GM12878 (cell line): ENCODE results near the gene MORN2. TPM values are rescaled to one million over a fixed set of nuclear protein-coding genes. Genes with fewer than 3 reads are reported as not detected.

Experiments used
- ATAC-seq: fragments of 200-7000 bp; cut with Tn5 transposase; 3 replicates; pipeline ENCODE4 v1.9.1; 2020; ENCODE audit warnings: mild to moderate bottlenecking, moderate library complexity
- BruUV-seq: library from RNA; stranded (reverse); fragments of 400-500 nt; replicated peaks from 2 replicates; lab custom pipeline; 2021; lab: Mats Ljungman, UMichigan
- CTCF ChIA-PET: fragments of 300-600 bp; sonication (Branson Sonifier 250); formaldehyde crosslinking; extraction: SDS; loops from one replicate; lab custom pipeline; 2021; ENCODE audit warnings: inconsistent platforms; lab: Yijun Ruan, JAX
- POLR2A ChIA-PET: fragments of 350-600 bp; formaldehyde crosslinking; extraction: SDS; loops from one replicate; lab custom pipeline; 2021; ENCODE audit warnings: inconsistent platforms; lab: Charles Lee
- RAD21 ChIA-PET: fragments of 300-600 bp; sonication (Branson Sonifier 250); formaldehyde crosslinking; loops from one replicate; lab custom pipeline; 2023; ENCODE audit warnings: antibody characterized with exemption; ENCODE audit not compliant: unreplicated experiment; lab: Charles Lee
- SMC1A ChIA-PET: fragments of 300-600 bp; sonication (Branson Sonifier 250); formaldehyde crosslinking; loops from one replicate; lab custom pipeline; 2023; ENCODE audit not compliant: unreplicated experiment, uncharacterized antibody; lab: Charles Lee
- DNase-seq: peaks from one replicate; pipeline ENCODE4 v3.0.0-alpha.2; 2011; ENCODE audit warnings: low read depth, low spot score
- FAIRE-seq: peaks from 3 replicates; lab custom pipeline; 2011; peaks lifted over from hg19 to GRCh38; lab: Jason Lieb, UNC
- H2AFZ ChIP-seq: 2 replicates; pipeline ENCODE4 v1.6.0; 2011; ENCODE audit warnings: low read depth, low read length, control low read depth; ENCODE audit not compliant: control insufficient read depth
- H3K27ac ChIP-seq: 2 replicates; pipeline ENCODE4 v1.5.1; 2011; ENCODE audit warnings: control low read depth; ENCODE audit not compliant: control insufficient read depth, insufficient read depth
- H3K27me3 ChIP-seq, 2 experiments: replicated peaks in 1 of 2; 2 replicates each; pipeline versions ENCODE4 v1.6.0 to v1.6.1; 2011; ENCODE audit warnings: low read length in 1 of 2; ENCODE audit not compliant: control insufficient read depth in 2 of 2, insufficient read depth in 2 of 2
- H3K36me3 ChIP-seq, 2 experiments: 2 replicates each; pipeline ENCODE4 v1.5.1; 2011; ENCODE audit warnings: low read length in 1 of 2; ENCODE audit not compliant: control insufficient read depth in 2 of 2, insufficient read depth in 2 of 2
- H3K4me1 ChIP-seq: 2 replicates; pipeline ENCODE4 v1.6.1; 2011; ENCODE audit warnings: mild to moderate bottlenecking, low read length, moderate library complexity, mixed read lengths; ENCODE audit not compliant: control insufficient read depth, insufficient read depth
- H3K4me2 ChIP-seq: 2 replicates; pipeline ENCODE4 v1.6.0; 2011; ENCODE audit warnings: control low read depth; ENCODE audit not compliant: control insufficient read depth, insufficient read depth
- H3K4me3 ChIP-seq: fragments of 200-600 bp; sonication (generic); 2 replicates; pipeline ENCODE4 v1.5.1; 2016
- H3K79me2 ChIP-seq: 2 replicates; pipeline ENCODE4 v1.6.0; 2011; ENCODE audit warnings: low read length; ENCODE audit not compliant: control insufficient read depth, insufficient read depth
- H3K9ac ChIP-seq: 2 replicates; pipeline ENCODE4 v1.8.0; 2011; ENCODE audit warnings: low read length, control low read depth, mixed read lengths; ENCODE audit not compliant: control insufficient read depth, insufficient read depth
- H3K9me3 ChIP-seq: replicated peaks from 3 replicates; pipeline ENCODE4 v1.5.1; 2011; ENCODE audit warnings: mild to moderate bottlenecking, low read length; ENCODE audit not compliant: control insufficient read depth, insufficient read depth
- H4K20me1 ChIP-seq: 2 replicates; pipeline ENCODE4 v1.6.0; 2011; ENCODE audit not compliant: control insufficient read depth, insufficient read depth
- MEF2B ChIP-seq: fragments of 450-650 bp; IDR thresholded peaks from 2 replicates; pipeline ENCODE4 v1.6.1; 2018; ENCODE audit warnings: mild to moderate bottlenecking, moderate library complexity; ENCODE audit not compliant: partially characterized antibody, poor library complexity, severe bottlenecking
- WRNIP1 ChIP-seq: IDR thresholded peaks from 2 replicates; pipeline ENCODE4 v1.6.1; 2011; ENCODE audit warnings: low read depth, low read length, improper control_type of control experiment, borderline replicate concordance
- ZNF217 ChIP-seq: fragments of 450-650 bp; IDR thresholded peaks from 2 replicates; pipeline ENCODE4 v1.6.1; 2017; ENCODE audit warnings: antibody characterized with exemption, mild to moderate bottlenecking
- WGBS: methylation state at CpG from one replicate; pipeline ENCODE4 v1.1.6; 2016; ENCODE audit warnings: low lambda C conversion rate; ENCODE audit not compliant: insufficient replicate concordance, insufficient coverage; ENCODE audit errors: missing lambda C conversion rate; 5-methylcytosine and 5-hydroxymethylcytosine counted together
- in situ Hi-C: fragments of 300-500 bp; cut with MboI; formaldehyde crosslinking; loops from 9 replicates; pipeline ENCODE4 v1.14.3; 2018; ENCODE audit warnings: mixed read lengths
- intact Hi-C: fragments of 100-400 bp; cut with micrococcal nuclease; formaldehyde crosslinking; loops from one replicate; pipeline ENCODE4 v1.14.2; 2022; ENCODE audit not compliant: unreplicated experiment
- polyA plus RNA-seq, 11 experiments: library from polyadenylated mRNA; depleted of rRNA in 4 of 11; unstranded in 6 of 11; stranded (reverse) in 5 of 11; fragments of >200 nt; fragmentation: Nextera tagmentation in 4 of 11; fragmentation: Illumina TruSeq in 1 of 11; extraction: Ambion mirVana in 4 of 11; extraction: Trizol in 1 of 11; gene quantifications; 1 replicate in 1 of 11; 2 replicates in 10 of 11; pipeline versions ENCODE4 v1.2.1 to v1.2.3, GENCODE V29; 2011 to 2016; ENCODE audit warnings: inconsistent platforms in 2 of 11, missing spikeins in 2 of 11, low read depth in 1 of 11
- total RNA-seq, 4 experiments: library from RNA; depleted of rRNA in 3 of 4; stranded (reverse); fragments of >200 nt in 3 of 4; fragmentation: Illumina TruSeq in 1 of 4; extraction: Trizol in 1 of 4; gene quantifications; 2 replicates each; pipeline versions ENCODE4 v1.2.1 to v1.2.3, GENCODE V29; 2013 to 2021
- TF ChIP-seq, protein P1 (sequence below): fragments of 150-350 bp; IDR thresholded peaks from 2 replicates; pipeline ENCODE4 v1.6.1; 2016; ENCODE audit warnings: low read depth, low read length

Gene MORN2
- total and polyA plus RNA-seq, 10 of the 15 experiments (the other 5 are each of a cell fraction or from before 2014, with no cell fraction given) = 2.3 to 26.9 (median 8.0) TPM

DNA sequence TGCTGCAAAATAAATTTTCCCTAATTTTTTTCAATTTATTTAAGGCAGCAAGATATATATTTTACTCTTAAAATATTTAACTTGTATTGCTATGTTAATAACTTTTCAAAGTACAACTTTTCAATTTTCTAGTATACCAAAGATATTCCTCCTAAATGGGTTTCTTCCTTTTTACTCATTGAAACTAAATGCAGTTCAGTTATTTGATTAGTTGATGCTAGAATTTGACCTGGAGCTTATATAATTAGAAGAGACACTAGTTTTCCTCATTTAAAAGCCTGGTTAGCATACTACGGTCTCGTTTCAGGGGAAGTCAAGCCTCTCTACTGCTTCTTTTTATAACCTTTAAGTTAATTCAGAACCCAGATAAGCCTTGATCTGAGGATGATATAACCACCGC, 13.8 kb downstream of the MORN2 start, which contains the start of gene ARHGEF33:
ARHGEF33 (plus strand) TSS at position 301 of the 400 bp plus-strand sequence. CDS start 29,573 bp downstream, outside the sequence.
- ChIA-PET RAD21 (no interaction called here), SMC1A (no interaction called here), POLR2A (interaction anchor here (0.6 kb wide), 1 partner anchor 222 kb away, joined by 7 read pairs; no protein-coding TSS in a partner anchor), CTCF (no interaction called here)
- Histone ChIP-seq H3K4me3 (no peak within 1 kb of the TSS), H3K27ac (no peak within 1 kb of the TSS), H3K36me3 (no peaks in the 10 kb centered on the region), H3K79me2 (no peaks in the 10 kb centered on the region), H3K27me3 (no peaks in the 10 kb centered on the region), H3K9me3 (no peaks in the 10 kb centered on the region), H3K4me2 (no peak within 1 kb of the TSS), H4K20me1 (no peaks in the 10 kb centered on the region), H3K9ac (no peak within 1 kb of the TSS), H2AFZ (no peak within 1 kb of the TSS)
- no peak for DNase-seq
- in situ Hi-C loops (no loop called here), intact Hi-C loops (no loop called here)
- WGBS = 64% methylated on average over 3 of the region's 3 CpGs
- no peak for ATAC-seq
- BruUV-seq = no TSS peak
- no peak for FAIRE-seq
- TF ChIP-seq MEF2B (no peak), ZNF217 (no peak), WRNIP1 (no peak)
- TF ChIP-seq, protein P1, sequence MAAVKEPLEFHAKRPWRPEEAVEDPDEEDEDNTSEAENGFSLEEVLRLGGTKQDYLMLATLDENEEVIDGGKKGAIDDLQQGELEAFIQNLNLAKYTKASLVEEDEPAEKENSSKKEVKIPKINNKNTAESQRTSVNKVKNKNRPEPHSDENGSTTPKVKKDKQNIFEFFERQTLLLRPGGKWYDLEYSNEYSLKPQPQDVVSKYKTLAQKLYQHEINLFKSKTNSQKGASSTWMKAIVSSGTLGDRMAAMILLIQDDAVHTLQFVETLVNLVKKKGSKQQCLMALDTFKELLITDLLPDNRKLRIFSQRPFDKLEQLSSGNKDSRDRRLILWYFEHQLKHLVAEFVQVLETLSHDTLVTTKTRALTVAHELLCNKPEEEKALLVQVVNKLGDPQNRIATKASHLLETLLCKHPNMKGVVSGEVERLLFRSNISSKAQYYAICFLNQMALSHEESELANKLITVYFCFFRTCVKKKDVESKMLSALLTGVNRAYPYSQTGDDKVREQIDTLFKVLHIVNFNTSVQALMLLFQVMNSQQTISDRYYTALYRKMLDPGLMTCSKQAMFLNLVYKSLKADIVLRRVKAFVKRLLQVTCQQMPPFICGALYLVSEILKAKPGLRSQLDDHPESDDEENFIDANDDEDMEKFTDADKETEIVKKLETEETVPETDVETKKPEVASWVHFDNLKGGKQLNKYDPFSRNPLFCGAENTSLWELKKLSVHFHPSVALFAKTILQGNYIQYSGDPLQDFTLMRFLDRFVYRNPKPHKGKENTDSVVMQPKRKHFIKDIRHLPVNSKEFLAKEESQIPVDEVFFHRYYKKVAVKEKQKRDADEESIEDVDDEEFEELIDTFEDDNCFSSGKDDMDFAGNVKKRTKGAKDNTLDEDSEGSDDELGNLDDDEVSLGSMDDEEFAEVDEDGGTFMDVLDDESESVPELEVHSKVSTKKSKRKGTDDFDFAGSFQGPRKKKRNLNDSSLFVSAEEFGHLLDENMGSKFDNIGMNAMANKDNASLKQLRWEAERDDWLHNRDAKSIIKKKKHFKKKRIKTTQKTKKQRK = no peak
- TF ChIP-seq, all 136 proteins: peak for 0
- H3K4me1 ChIP-seq = no peaks in the 10 kb centered on the region
